DMS 273 (cell line): Measurements from ENCODE around the gene USP25.
A peak's percentile ranks its signal among the peaks of the same experiment; 100 is the strongest.

Source experiments
- DNase-seq: peaks from one replicate; lab custom pipeline; 2025; ENCODE audit not compliant: unreplicated experiment; lab: John Stamatoyannopoulos, UW

The USP25 gene

DNA sequence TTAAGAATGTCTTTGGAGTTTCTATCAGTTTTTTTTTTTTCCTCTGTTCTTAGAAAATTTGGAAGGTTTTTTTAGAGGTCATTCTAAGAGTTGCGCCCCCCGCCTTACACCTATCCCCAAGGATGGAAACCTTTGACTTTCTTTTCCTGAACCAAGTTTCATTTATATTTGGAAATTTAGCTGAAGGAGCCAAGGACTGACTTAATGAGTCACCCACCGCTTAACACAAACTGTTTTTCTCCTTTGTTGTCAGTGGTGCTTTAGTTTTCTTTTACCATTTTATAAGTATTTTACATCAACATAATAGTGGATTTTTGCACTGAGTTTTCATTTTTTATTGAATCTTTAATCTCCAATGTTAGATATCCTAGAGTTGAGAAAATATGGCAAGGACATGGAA is 25.3 kb downstream of the USP25 start:
- DNase-seq = no peak

DNA sequence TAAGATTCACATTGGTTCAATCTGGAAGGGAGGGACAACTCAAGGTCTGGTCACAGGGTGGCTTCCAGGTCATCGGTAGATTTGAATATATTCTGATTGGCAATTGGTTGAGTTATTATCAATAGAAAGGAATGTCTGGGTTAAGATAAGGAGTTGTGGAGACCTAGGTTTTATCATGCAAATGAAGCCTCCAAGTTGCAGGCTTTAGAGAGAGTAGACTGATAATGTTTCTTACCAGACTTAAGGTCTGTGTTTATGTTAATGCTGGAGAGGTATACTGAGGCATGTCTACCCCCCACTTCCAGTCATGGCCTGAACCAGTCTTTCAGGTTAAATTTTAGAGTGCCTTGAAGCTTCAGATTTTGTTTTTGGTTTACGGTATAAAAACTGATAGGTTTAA is 29.7 kb downstream of the USP25 start:
- no peak for DNase-seq

- DNase-seq = peak; percentile 12
These were observed 31.8 kb downstream of the USP25 start for GRCh38 chr21:15761507-15762100.

DNA sequence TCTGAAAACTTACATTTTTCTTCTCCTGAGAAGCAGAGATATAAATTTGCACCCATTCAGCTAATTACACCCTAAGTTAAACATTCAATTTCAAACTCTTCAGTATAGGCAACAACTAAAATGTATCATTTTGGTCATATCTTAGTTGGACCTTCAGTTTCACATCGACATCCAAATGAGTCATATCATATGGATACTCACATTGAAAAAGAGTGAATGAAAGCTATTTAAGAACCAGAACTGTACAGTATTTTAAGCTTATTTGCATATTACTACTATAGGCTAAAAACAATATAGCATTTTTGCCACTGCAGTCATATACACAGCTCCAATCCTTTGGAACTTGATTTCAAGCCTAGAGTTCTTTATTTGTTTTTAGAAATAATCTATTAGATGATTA is 33.6 kb downstream of the USP25 start:
- no peak for DNase-seq

DNA sequence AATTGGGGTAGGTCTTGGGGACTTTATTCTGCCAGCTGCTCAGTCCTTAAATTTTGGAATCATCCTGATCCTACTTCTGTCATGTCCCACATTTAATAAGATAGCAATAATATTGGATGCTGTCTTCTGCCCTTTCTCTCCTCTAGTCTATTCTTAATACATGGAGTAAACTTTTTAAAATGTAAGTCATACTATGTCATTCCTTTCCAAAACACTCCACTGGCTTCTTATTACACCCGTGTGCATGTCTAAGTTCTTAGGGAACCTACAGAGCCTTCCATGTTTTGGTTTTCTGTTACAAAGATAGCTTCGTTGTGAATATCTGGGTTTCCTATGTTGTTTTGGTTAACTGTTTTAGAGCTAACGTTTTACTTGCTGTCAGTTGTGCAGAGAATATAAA is 35.1 kb downstream of the USP25 start:
- no peak for DNase-seq

- DNase-seq = no peak
These were observed 37.3 kb downstream of the USP25 start for GRCh38 chr21:15766952-15767603.

DNA sequence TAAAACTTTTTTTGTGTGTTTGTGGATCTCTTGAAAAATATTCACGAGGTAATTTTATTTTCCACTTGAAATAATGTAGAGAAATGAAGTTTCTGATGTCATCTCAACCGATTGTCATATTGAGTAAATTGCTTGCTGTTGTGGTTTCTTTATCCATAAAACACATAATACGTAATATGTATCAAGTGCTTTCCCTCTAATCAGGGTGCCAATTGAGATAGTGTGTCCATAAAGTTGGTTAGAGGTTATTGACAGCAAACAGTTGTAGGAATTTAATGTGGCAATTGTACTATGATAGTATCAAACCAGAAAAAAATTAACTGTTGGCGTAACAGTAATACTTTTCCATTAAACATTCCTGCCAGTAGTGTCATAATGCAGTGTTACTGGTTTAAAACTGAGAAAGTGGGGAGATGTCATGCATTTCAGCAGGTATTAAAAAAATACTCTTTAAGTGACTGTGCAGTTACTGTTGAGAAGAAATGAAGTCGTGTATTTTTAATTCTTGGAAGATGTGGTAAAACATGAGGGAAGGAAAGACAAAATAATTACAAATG is 38.3 kb downstream of the USP25 start:
- DNase-seq = no peak

GRCh38 chr21:15768853-15769252 is 39.1 kb downstream of the USP25 start:
- DNase-seq = no peak

DNA sequence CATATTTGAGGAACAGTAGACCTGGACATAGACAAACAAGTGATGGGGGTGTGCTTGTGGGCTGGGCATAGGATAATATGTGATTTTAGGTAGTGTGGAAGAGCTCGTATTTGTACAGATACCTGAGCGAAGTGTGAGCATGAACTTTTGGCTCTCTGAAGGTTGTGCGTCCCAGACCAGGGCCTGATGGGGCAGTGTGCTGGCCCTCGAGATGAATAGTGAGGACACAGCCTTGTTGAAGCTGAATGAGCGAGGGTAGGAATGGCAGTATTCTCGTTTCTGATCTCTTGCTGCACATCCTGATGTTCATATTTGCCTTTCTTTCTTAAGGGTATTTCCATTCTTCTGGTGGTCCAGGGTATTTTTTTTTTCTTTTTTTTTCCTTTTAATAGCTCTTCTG is 41.5 kb downstream of the USP25 start:
- no peak for DNase-seq

DNA sequence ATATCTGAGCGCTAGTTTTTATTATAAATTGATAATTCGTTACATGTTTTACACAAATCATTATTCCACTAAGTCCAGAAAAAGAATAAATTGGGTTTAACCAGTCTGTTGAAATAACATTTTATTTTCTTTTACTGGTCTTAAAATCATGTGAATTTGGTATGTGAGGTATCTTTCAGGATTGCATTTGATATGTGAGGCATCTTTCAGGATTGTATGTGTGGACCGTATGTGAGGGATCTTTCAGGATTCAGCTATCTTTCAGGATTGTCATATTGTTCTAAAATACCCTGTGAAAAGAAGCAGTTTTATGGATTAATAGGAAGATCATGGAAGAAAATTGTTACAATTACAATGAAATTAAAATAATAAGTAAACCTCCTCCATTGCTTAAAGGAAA is 42.9 kb downstream of the USP25 start:
- DNase-seq = no peak

DNA sequence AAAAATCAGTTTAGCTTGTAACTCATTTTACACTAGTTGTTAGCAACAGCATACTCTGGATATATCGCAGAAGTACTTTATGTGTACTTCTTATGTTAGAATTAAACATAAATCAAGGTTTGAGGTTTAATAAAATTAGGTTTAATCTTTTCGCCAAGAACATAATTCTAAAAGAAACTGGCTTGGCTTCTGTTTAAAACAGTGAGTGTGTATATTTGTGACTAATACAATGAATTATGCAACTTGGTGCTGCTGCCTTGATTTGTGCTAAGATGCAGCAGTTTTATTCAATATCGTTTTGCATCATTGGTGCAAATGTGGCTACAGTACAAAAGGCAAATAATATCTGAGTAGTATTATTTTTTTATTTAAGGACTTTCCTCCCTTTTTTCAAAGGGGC is 44.8 kb downstream of the USP25 start:
- DNase-seq = no peak

DNA sequence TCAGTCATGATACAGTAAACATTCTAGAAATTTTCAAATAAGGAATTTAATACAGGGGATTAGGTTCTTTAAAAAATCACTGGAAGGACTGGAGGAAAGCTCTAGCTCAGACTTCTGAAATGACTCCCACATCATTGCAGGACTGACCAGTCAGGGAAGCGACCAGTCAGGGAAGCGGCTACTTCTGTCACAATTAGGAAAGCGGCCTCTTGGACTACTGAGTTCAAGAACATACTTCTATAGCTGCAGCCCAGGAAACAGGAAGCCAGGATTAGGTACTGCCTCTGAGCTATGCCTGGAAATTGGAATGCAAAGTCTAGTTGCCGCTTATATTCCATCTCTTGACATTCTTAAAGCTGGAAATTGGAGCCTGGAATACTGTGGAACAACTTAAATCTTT is 45.5 kb downstream of the USP25 start:
- no peak for DNase-seq

DNA sequence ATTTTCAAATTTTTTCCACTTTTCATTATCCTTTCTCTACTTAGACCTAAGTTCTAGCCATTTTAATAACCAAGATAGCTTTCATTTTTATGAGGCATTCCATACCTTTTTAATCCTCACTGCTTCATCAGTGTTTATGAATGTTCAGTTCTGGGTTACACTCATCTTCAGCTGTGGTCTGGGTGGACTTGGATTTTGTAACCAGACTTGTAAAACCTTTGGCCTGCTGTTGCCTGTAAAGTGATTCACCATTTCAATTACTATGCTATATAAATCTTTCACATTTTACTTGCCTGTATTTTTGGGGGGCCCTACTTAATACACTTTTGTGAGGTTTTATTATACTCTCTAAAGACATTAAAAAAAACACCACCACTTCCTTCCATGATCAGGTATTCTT is 46.2 kb downstream of the USP25 start:
- DNase-seq = no peak

DNA sequence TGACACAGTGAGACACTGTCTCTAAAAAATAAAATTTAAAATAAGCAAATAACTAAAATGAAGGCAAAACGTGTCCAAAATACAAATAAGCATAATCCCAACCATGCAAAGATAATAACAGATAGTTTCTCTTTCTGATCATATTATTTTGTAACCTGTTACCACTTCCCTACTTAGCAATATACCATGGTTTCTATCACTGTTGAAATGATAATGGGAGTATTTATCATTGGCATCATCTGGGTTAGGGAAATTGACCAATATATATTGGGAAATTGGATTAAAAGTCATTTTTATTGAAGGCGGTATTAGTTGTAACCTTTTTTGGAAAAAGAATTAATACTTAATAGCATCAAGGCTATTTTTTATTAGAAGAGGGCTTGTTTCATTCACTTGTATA is 47.0 kb downstream of the USP25 start:
- DNase-seq = no peak

DNA sequence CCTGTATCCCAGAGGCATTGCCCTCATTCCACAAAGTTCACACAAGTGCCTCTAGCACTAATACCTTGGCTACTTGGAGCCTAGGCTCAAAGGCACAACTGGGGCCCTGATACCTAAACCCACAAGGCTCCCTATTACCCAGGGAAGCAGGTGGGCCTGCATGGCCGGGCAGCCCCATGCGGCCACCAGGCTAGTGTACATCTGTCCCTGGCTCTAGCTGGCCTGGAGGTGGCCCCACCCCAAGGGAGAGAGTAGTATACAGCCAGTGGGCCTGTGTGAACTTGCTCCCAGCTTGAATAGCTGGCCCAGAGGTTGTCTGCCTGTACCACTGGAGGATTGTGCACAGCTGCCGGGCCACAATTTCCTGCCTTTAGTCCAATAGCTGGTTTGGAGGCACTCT is 52.2 kb downstream of the USP25 start:
- no peak for DNase-seq

DNA sequence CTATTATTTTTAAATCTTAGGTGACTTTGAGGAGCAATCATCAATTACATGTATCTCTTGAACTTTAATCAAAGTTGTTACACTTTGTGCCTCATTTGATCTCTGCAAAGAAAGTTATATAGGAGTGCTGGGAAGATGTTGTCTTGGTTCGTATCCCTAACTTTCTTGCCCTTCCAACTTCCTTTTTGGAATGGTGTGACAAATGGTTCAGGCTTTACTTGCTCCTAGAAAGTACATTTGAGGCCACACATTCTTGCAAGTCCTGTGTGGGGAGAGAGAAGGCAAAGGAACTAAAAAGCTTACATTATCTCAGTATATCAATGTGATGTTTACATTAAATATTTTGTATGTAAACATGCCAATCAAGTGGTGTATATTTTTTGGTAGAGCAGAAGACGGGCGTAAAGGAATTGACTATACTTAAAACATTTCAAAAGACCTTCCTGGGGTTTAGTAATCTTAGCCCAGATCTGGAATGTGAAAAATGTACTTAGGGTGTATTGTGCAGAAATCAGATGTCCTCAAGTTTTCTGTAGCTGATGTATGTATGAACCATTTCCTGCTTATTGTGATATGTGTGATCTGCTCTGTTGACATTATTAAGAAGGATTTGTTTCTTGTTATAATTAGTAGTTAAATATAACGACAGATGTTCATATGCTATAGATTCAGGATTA is 59.2 kb downstream of the USP25 start:
- no peak for DNase-seq

DNA sequence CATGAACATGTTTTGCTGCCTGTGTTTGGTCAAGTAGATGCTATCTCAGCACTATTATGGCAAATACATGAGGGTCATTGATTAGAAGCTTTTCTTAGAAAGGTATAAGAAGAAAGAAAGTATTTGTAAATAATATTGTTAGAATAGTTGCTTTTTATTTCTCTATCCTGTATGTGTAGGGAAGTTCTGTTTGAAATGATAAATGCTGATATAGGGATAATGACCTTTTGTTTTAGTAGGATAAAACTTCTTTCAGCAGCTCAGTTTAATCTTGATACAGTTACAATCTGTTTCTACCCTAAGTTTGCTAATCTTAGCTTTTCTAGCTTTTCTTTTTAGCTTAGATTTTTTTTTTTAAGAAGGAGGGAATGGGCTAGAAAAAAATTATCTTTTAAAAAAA is 63.3 kb downstream of the USP25 start:
- no peak for DNase-seq

- DNase-seq = no peak
These were observed 63.9 kb downstream of the USP25 start for GRCh38 chr21:15793550-15794235.

GRCh38 chr21:15794277-15794912 is 64.6 kb downstream of the USP25 start:
- no peak for DNase-seq

DNA sequence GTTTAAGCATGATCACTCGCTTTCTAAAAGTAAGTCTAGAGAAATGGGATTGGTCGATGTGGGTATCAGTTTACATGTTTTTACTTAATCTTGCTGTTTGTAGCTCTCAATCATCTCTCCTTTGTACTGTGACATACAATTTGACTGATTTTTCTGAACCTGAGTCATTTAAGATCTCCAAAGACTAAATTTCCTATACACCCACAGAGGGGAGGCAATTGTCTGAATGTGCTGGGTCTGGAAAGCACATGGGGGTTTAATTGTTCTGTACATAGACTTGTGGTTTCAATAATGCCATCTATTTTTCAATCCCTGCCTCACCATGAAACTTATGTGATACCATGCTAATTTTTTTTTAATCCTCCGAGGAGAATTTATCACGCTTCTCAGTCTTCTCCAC is 65.8 kb downstream of the USP25 start:
- DNase-seq = no peak
